ENCODE data around the gene PRELID2.

PRELID2 gene

DNA sequence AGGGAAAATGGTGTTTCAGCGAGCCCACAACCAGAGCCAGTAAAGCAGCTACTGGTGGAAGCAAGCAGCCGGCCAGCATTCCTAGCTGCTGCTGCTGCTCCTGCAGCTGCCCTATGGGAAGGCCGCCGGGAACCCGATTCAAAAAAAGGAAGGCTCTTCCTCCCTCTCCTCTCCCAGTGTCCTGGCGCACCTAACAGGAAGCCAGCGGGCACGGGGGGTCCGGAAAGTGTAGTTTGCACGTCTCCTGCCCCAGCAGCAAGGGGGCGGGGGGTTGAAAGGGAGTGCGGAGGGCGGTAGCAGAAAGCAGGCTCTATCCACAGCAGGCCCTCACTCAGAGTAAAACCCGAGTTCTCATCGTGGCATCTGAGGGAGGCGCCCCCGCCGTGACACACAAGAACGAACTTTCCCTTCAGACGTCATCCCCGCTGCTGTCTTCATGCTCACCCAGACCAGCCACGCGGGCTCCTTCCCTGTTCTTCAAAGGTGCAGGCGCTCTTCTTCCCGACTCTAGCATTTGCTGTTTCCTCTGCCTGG is 21.2 kb upstream of the PRELID2 start:
- peak overlapping the region; percentile 86 for H3K27ac ChIP-seq (ENCODE audit: low read depth, low read length, severe bottlenecking)
- peak overlapping the region; percentile 9 for H3K4me3 ChIP-seq (ENCODE audit: extremely low read depth, insufficient read depth, low read length, poor library complexity, severe bottlenecking)
- H3K9me3 ChIP-seq (ENCODE audit: control insufficient read depth, low read length), result no peaks in the 10 kb centered on the region
- H3K36me3 ChIP-seq (ENCODE audit: control insufficient read depth, insufficient read depth, low read length), result no peaks in the 10 kb centered on the region
- WGBS, 2 experiments (ENCODE audit: insufficient coverage in 2 of 2), result 7 to 11% methylated on average over 16 to 18 of the region's 25 CpGs
- H3K4me1 ChIP-seq (ENCODE audit: control insufficient read depth, insufficient read depth, low read length, poor library complexity, severe bottlenecking), result peaks cover 18% of the 10 kb centered on the region

DNA sequence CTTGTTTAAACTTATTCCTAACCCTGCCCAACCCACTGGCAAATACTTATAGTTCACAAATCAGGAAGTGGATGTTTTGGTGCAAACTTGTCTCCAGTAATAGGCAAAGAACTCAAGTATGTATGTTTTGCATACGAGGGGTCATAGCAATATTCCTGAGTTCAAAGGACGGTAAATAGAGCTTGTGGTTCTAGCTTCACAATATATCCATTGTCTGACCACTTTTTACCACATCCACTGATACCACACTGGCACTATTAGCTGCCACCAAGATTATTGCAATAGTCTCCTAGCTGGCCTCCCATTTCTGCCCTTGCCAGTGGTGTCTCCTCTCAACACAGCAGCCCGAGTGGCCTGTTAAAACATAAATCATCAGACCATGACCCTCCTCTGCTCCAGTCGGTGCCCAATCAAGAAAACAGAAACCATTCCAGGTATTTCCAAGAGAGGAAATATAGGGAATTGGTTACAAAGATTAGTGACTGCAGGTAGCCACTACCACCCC is 20.7 kb upstream of the PRELID2 start:
- 87 to 100% methylated on average over 1 to 3 of the region's 4 CpGs for WGBS, 2 experiments (ENCODE audit: insufficient coverage in 2 of 2)
- Histone ChIP-seq H3K36me3 (ENCODE audit: control insufficient read depth, insufficient read depth, low read length) (no peaks in the 10 kb centered on the region), H3K4me1 (ENCODE audit: control insufficient read depth, insufficient read depth, low read length, poor library complexity, severe bottlenecking) (peaks cover 18% of the 10 kb centered on the region), H3K27ac (ENCODE audit: low read depth, low read length, severe bottlenecking) (peak overlapping the region; percentile 86), H3K4me3 (ENCODE audit: extremely low read depth, insufficient read depth, low read length, poor library complexity, severe bottlenecking) (no peak overlapping the region), H3K9me3 (ENCODE audit: control insufficient read depth, low read length) (no peaks in the 10 kb centered on the region)

DNA sequence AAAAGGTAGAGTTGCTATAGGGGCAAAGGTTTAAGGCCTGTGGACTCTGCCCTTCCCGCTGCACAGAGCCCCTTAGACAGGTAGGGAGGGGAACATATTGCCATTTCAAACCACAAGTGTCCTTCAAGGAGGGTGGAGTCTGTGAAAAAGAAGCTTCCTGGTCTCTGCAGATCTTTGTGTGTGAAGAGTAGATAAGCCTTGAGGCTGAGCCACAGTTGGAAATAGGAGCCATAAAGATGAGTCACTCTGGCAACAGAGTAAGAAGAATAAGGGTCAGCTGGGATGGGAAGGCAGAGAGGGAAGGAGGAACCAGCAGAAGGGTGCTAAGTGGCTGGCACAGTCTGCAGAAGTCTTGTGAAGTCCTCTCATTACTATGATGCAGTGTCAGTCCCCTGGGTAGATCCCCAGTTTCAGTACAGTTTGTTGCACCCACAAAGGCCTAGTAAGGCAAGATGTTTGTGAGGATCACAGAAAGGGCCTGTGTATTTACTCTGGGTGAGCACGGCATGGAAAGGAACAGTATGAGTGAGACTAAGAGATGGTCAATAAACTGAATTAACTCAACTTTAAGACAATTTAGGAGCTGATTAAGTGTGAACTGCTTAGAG is 19.6 kb upstream of the PRELID2 start:
- H3K27ac ChIP-seq (ENCODE audit: low read depth, low read length, severe bottlenecking), result peak overlapping the region; percentile 17
- H3K4me3 ChIP-seq (ENCODE audit: extremely low read depth, insufficient read depth, low read length, poor library complexity, severe bottlenecking), result no peak overlapping the region
- 60% methylated on average over 1 to 2 of the region's 2 CpGs for WGBS, 2 experiments (ENCODE audit: insufficient coverage in 2 of 2)
- H3K36me3 ChIP-seq (ENCODE audit: control insufficient read depth, insufficient read depth, low read length), result no peaks in the 10 kb centered on the region
- peaks cover 18% of the 10 kb centered on the region for H3K4me1 ChIP-seq (ENCODE audit: control insufficient read depth, insufficient read depth, low read length, poor library complexity, severe bottlenecking)
- H3K9me3 ChIP-seq (ENCODE audit: control insufficient read depth, low read length), result no peaks in the 10 kb centered on the region

DNA sequence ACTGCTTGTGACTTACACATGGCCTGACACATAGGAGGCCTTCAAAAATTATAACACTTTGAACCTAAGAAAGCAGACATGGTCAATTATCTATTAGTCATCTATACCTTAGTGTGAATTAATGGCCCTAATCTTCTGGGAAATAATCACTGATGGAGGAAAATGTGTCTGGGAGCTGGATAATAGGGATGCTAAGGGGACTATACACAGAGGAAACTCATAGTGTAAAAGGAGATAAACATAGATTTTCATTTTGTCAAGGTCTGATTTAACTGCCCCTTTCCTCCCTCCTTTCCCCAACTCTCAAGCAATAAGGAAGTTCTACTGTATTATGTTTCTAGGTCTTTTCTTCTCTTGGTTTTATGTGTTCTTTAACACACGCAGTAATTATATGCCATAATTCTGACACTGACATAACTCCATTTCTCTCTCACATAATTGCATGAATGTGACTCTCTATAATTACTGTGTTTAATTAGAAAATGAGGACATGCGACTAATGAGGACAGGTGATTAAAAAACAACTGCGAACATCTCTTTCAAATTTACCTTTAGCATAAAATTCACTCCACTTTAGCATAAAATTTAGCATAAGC is 18.7 kb upstream of the PRELID2 start:
- H3K27ac ChIP-seq (ENCODE audit: low read depth, low read length, severe bottlenecking), result no peak overlapping the region
- H3K4me1 ChIP-seq (ENCODE audit: control insufficient read depth, insufficient read depth, low read length, poor library complexity, severe bottlenecking), result peaks cover 18% of the 10 kb centered on the region
- no peaks in the 10 kb centered on the region for H3K9me3 ChIP-seq (ENCODE audit: control insufficient read depth, low read length)
- no CpG with 5 or more reads among the region's 3 CpGs for WGBS, 2 experiments (ENCODE audit: insufficient coverage in 2 of 2)
- no peaks in the 10 kb centered on the region for H3K36me3 ChIP-seq (ENCODE audit: control insufficient read depth, insufficient read depth, low read length)
- no peak overlapping the region for H3K4me3 ChIP-seq (ENCODE audit: extremely low read depth, insufficient read depth, low read length, poor library complexity, severe bottlenecking)

DNA sequence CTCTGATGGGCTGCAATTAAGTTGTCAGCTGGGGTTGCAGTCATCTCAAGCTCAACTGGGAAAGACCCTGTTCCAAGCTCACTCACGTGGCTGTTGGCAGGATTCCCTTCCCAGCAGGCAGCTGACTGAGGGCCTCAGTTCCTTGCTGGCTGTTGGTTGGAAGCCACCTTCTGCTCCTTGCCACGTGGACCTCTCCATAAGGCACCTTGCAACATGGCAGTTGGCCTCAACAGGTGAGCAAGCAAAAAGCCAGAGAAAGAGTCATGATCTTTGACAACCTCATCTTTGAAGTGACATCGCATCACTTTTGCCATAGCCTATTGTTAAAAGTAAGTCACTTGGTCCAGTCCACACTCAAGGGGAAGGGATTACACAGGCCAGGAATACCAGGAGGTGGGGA is 17.8 kb upstream of the PRELID2 start:
- Histone ChIP-seq H3K4me3 (ENCODE audit: extremely low read depth, insufficient read depth, low read length, poor library complexity, severe bottlenecking) (no peak overlapping the region), H3K36me3 (ENCODE audit: control insufficient read depth, insufficient read depth, low read length) (no peaks in the 10 kb centered on the region), H3K4me1 (ENCODE audit: control insufficient read depth, insufficient read depth, low read length, poor library complexity, severe bottlenecking) (peaks cover 18% of the 10 kb centered on the region), H3K9me3 (ENCODE audit: control insufficient read depth, low read length) (no peaks in the 10 kb centered on the region), H3K27ac (ENCODE audit: low read depth, low read length, severe bottlenecking) (no peak overlapping the region)
- 79 to 90% methylated on average over 2 to 3 of the region's 3 CpGs for WGBS, 2 experiments (ENCODE audit: insufficient coverage in 2 of 2)

DNA sequence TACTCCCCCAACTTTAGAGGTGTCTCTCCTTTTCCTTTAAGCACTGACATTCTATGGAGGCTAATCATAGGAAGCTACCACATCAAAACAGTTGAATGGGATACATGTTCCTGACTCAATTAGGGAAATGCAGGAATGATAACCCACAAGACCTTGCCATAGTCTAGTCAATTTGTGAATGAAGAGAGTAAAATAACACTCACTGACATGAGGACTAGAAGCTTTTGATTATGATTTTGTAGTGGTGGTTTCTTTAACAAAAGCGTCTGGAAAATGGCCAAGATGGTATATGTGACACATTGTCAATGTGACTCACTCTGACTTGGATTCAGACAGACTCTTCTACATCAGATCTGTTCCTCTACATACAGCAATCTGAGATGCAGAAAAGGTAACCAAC is 13.7 kb upstream of the PRELID2 start:
- no peak overlapping the region for H3K4me3 ChIP-seq (ENCODE audit: extremely low read depth, insufficient read depth, low read length, poor library complexity, severe bottlenecking)
- no peaks in the 10 kb centered on the region for H3K36me3 ChIP-seq (ENCODE audit: control insufficient read depth, insufficient read depth, low read length)
- H3K4me1 ChIP-seq (ENCODE audit: control insufficient read depth, insufficient read depth, low read length, poor library complexity, severe bottlenecking), result no peaks in the 10 kb centered on the region
- no peak overlapping the region for H3K27ac ChIP-seq (ENCODE audit: low read depth, low read length, severe bottlenecking)
- WGBS, 2 experiments (ENCODE audit: insufficient coverage in 2 of 2), result no CpG with 5 or more reads among the region's 1 CpG
- no peaks in the 10 kb centered on the region for H3K9me3 ChIP-seq (ENCODE audit: control insufficient read depth, low read length)

DNA sequence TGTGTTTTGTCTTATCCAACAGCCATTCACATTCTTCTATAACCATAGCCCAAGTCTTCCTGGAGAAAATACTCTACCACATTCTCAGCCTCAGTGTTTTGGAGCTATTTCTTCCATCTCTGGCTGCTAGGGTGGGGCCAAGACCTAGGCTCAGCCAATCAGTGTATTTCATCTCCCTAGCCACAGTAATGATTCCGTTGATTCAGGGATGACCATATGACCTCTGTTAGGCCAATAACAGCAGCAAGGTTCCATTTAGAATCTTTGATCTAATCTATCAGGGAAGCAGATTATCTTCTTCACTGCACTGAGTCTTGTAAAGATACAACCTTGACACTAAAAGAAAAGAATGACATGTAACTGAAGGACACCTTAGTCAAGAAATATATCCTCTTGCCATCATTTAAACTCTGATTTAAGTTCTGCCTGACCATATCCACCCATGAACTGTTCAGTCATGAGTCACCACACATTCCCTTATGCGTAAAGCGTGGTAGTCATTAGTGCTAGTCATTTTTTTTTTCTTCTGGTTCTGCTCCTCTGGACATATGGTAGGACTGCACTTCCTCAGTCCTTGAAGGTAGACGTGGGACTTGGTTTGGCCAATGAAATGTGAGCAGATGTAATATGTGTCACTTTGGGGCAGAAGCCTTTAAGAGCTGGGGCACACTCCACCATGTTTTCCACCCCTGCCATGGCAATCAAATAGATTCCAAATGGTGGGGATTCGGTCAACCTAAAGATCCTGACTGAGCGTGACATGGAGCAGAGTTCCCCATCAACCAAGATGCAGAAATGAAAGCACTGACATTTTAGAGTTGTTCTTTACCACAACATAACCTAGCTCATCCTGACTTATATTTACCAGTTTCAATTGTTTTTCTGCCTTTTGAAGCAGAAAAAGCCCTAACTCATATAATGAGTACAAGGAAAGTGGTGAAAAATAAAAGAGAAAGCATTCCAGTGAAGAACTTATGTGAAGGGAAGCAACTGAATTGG is 12.7 kb upstream of the PRELID2 start:
- H3K9me3 ChIP-seq (ENCODE audit: control insufficient read depth, low read length), result no peaks in the 10 kb centered on the region
- no peaks in the 10 kb centered on the region for H3K36me3 ChIP-seq (ENCODE audit: control insufficient read depth, insufficient read depth, low read length)
- 83 to 90% methylated on average over 1 to 2 of the region's 6 CpGs for WGBS, 2 experiments (ENCODE audit: insufficient coverage in 2 of 2)
- H3K4me1 ChIP-seq (ENCODE audit: control insufficient read depth, insufficient read depth, low read length, poor library complexity, severe bottlenecking), result no peaks in the 10 kb centered on the region
- H3K4me3 ChIP-seq (ENCODE audit: extremely low read depth, insufficient read depth, low read length, poor library complexity, severe bottlenecking), result no peak overlapping the region
- no peak overlapping the region for H3K27ac ChIP-seq (ENCODE audit: low read depth, low read length, severe bottlenecking)

DNA sequence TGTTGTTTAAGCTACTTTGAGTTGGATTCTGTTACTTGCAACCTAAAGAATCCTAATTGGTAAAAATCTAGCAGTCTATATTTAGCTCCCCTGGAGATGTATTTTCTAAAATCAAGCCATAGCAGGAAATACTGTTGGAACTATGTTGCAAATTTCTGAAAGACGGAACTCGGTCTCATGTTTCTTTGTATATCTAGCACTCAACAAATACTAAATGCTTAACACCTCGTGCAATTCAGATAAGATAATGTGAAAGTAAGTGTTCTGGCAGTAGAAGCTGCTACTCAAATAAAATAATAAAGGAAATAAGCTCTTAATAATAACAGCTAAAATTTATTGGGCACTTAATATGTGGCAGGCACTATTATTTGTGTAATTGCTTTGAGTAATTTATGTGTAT is 10.9 kb upstream of the PRELID2 start:
- Histone ChIP-seq H3K4me3 (ENCODE audit: extremely low read depth, insufficient read depth, low read length, poor library complexity, severe bottlenecking) (no peak overlapping the region), H3K36me3 (ENCODE audit: control insufficient read depth, insufficient read depth, low read length) (no peaks in the 10 kb centered on the region), H3K4me1 (ENCODE audit: control insufficient read depth, insufficient read depth, low read length, poor library complexity, severe bottlenecking) (no peaks in the 10 kb centered on the region), H3K27ac (ENCODE audit: low read depth, low read length, severe bottlenecking) (no peak overlapping the region), H3K9me3 (ENCODE audit: control insufficient read depth, low read length) (no peaks in the 10 kb centered on the region)
- no CpG with 5 or more reads among the region's 3 CpGs for WGBS, 2 experiments (ENCODE audit: insufficient coverage in 2 of 2)

DNA sequence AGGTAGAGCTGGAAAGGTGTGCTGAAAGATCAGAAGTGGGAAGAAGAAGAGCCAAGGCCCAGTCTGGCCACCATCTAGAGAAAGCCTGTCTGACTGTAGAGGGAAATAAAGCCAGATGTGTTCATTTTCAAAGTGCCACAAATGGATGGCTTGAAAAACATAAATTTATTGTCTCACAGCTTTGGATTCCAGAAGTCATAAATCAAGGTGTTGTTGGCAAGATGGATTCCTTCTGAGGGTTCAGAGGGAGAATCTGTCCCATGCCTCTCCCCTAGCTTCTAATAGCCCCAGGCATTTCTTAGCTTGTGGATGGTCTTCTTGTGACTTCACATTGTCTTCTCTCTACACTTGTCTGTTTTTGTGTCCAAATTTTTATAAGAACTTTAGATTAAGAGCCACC is 6.2 kb upstream of the PRELID2 start:
- no peak overlapping the region for H3K4me3 ChIP-seq (ENCODE audit: extremely low read depth, insufficient read depth, low read length, poor library complexity, severe bottlenecking)
- no peaks in the 10 kb centered on the region for H3K4me1 ChIP-seq (ENCODE audit: control insufficient read depth, insufficient read depth, low read length, poor library complexity, severe bottlenecking)
- no peaks in the 10 kb centered on the region for H3K9me3 ChIP-seq (ENCODE audit: control insufficient read depth, low read length)
- H3K36me3 ChIP-seq (ENCODE audit: control insufficient read depth, insufficient read depth, low read length), result no peaks in the 10 kb centered on the region
- H3K27ac ChIP-seq (ENCODE audit: low read depth, low read length, severe bottlenecking), result no peak overlapping the region

DNA sequence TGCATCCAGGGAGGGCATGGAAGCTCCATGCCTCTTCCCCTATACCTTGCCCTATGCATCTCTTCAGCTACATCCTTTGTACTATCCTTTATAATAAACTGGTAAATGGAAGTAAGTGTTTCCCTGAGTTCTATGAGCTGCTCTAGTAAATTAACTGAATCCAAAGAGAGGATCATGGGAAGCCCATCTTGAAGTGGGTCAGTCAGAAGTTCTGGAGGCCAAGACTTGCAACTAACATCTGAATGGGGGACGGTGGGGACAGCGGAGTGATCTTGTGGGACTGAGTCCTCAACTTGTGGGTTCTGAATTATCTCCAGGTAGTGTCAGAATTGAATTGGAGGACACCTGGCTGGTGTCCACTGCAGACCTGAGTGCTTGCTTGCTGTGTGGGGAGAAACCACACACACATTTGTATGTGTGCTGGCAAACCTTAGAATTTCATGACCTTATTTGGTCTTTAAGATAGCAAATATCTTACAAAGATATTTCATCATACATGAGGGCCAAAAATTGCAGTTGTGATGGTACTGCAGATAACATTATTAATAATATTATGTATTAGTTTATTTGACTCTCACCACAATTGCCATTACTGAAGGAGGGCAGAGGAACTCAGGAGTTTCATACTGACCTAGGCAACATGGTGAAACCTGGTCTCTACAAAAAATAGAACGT is 5.5 kb upstream of the PRELID2 start:
- Histone ChIP-seq H3K27ac (ENCODE audit: low read depth, low read length, severe bottlenecking) (no peak overlapping the region), H3K4me3 (ENCODE audit: extremely low read depth, insufficient read depth, low read length, poor library complexity, severe bottlenecking) (no peak overlapping the region), H3K4me1 (ENCODE audit: control insufficient read depth, insufficient read depth, low read length, poor library complexity, severe bottlenecking) (peaks cover 6% of the 10 kb centered on the region), H3K36me3 (ENCODE audit: control insufficient read depth, insufficient read depth, low read length) (no peaks in the 10 kb centered on the region), H3K9me3 (ENCODE audit: control insufficient read depth, low read length) (no peaks in the 10 kb centered on the region)
- 83 to 88% methylated on average over 2 to 3 of the region's 3 CpGs for WGBS, 2 experiments (ENCODE audit: insufficient coverage in 2 of 2)

Data from mesodermal cell (in vitro differentiated cells).